ACHN (cell line): ENCODE measurements around the gene BTRC.
A peak's percentile ranks its signal among the peaks of the same experiment; 100 is the strongest.

Experiments used
- DNase-seq: peaks from one replicate; pipeline ENCODE4 v3.0.0-alpha.2; 2015
- in situ Hi-C: cut with HindIII; loops from 2 replicates; pipeline ENCODE4 v1.10.0; 2017; ENCODE audit warnings: low sequenced_read_pairs, low pct_ligation_motif_present, low pct_unique_long_range_greater_than_20kb

Gene BTRC

GRCh38 chr10:101453791-101454718, 100.1 kb downstream of the BTRC start:
- DNase-seq = no peak
- in situ Hi-C loops = no loop called here

- in situ Hi-C loops = no loop called here
- no peak for DNase-seq
Measured at GRCh38 chr10:101458869-101459268, 104.9 kb downstream of the BTRC start.

GRCh38 chr10:101464082-101464481, 110.1 kb downstream of the BTRC start:
- DNase-seq = no peak
- in situ Hi-C loops = no loop called here

- no peak for DNase-seq
Measured at GRCh38 chr10:101464599-101464998, 110.6 kb downstream of the BTRC start.

GRCh38 chr10:101466016-101466912, 112.3 kb downstream of the BTRC start:
- in situ Hi-C loops = no loop called here
- DNase-seq = no peak

More at GRCh38 chr10:101464599-101464998, 110.6 kb downstream of the BTRC start:
- in situ Hi-C loops = no loop called here

GRCh38 chr10:101467286-101467770, 113.4 kb downstream of the BTRC start:
- peak; percentile 74 for DNase-seq
- in situ Hi-C loops = no loop called here

GRCh38 chr10:101468159-101468558, 114.2 kb downstream of the BTRC start:
- no peak for DNase-seq
- in situ Hi-C loops = no loop called here

- in situ Hi-C loops = no loop called here
- no peak for DNase-seq
Measured at GRCh38 chr10:101476383-101476782, 122.4 kb downstream of the BTRC start.

GRCh38 chr10:101478956-101479355, 125.0 kb downstream of the BTRC start:
- in situ Hi-C loops = no loop called here
- DNase-seq = no peak

GRCh38 chr10:101481256-101481655, 127.3 kb downstream of the BTRC start:
- DNase-seq = no peak
- in situ Hi-C loops = no loop called here

- in situ Hi-C loops = no loop called here
- DNase-seq = no peak
Measured at GRCh38 chr10:101482568-101482967, 128.6 kb downstream of the BTRC start.

GRCh38 chr10:101484175-101484745, 130.3 kb downstream of the BTRC start:
- no peak for DNase-seq
- in situ Hi-C loops = no loop called here

- in situ Hi-C loops = no loop called here
- DNase-seq = no peak
Measured at GRCh38 chr10:101485207-101485606, 131.2 kb downstream of the BTRC start.

- in situ Hi-C loops = no loop called here
- no peak for DNase-seq
Measured at GRCh38 chr10:101485681-101486554, 132.0 kb downstream of the BTRC start.

- in situ Hi-C loops = no loop called here
- no peak for DNase-seq
Measured at GRCh38 chr10:101487399-101487798, 133.4 kb downstream of the BTRC start.

GRCh38 chr10:101489355-101489754, 135.4 kb downstream of the BTRC start:
- in situ Hi-C loops = no loop called here
- no peak for DNase-seq

GRCh38 chr10:101490026-101490425, 136.1 kb downstream of the BTRC start:
- no peak for DNase-seq
- in situ Hi-C loops = no loop called here

GRCh38 chr10:101492205-101492604, 138.2 kb downstream of the BTRC start:
- DNase-seq = no peak
- in situ Hi-C loops = no loop called here
